CD4-positive, alpha-beta memory T cell (primary cell): Measurements from ENCODE around the gene SLAMF8. TPM values are rescaled to one million over a fixed set of nuclear protein-coding genes. Genes with fewer than 3 reads are reported as not detected.

Source experiments
- CTCF ChIA-PET: fragments of 350-600 bp; sonication (Branson Sonifier 250); formaldehyde crosslinking; loops from one replicate; lab custom pipeline; 2021; ENCODE audit warnings: inconsistent platforms; ENCODE audit not compliant: partially characterized antibody; lab: Charles Lee
- POLR2A ChIA-PET: fragments of 350-600 bp; sonication (Branson Sonifier 250); formaldehyde crosslinking; loops from one replicate; lab custom pipeline; 2021; ENCODE audit not compliant: partially characterized antibody; lab: Charles Lee
- DNase-seq, 5 donors: peaks; one replicate each; pipeline versions ENCODE4 v3.0.0 to v3.0.0-alpha.2; 2020 to 2022; ENCODE audit warnings: mixed read lengths in 1 of 5
- H3K27ac ChIP-seq: one replicate; pipeline ENCODE4 v1.7.0; 2013; ENCODE audit warnings: low read depth, low read length
- H3K27me3 ChIP-seq: 2 replicates; pipeline ENCODE4 v1.7.0; 2013; ENCODE audit warnings: mild to moderate bottlenecking, low read length, moderate library complexity; ENCODE audit not compliant: insufficient read depth
- H3K36me3 ChIP-seq: 2 replicates; pipeline ENCODE4 v1.7.0; 2013; ENCODE audit warnings: mild to moderate bottlenecking, low read length, moderate library complexity; ENCODE audit not compliant: insufficient read depth
- H3K4me1 ChIP-seq: 2 replicates; pipeline ENCODE4 v1.7.0; 2013; ENCODE audit warnings: mild to moderate bottlenecking, low read length, moderate library complexity; ENCODE audit not compliant: insufficient read depth
- H3K4me3 ChIP-seq, 2 donors: one replicate each; pipeline ENCODE4 v1.7.0; 2013; ENCODE audit warnings: low read length in 2 of 2, mild to moderate bottlenecking in 1 of 2
- H3K9me3 ChIP-seq, 2 donors: one replicate each; pipeline ENCODE4 v1.7.0; 2013; ENCODE audit warnings: low read length in 2 of 2, control low read depth in 1 of 2; ENCODE audit not compliant: control insufficient read depth in 1 of 2
- H3K27ac Mint-ChIP-seq, 7 donors: one replicate each; pipeline ENCODE4 v1.8.0; 2020 to 2021; ENCODE audit warnings: mixed read lengths in 7 of 7, mild to moderate bottlenecking in 6 of 7, inconsistent platforms in 3 of 7, moderate library complexity in 3 of 7
- H3K27me3 Mint-ChIP-seq, 2 donors: one replicate each; pipeline ENCODE4 v1.8.0; 2020 to 2021; ENCODE audit warnings: mixed read lengths in 2 of 2
- H3K36me3 Mint-ChIP-seq, 2 donors: one replicate each; pipeline ENCODE4 v1.8.0; 2020 to 2021; ENCODE audit warnings: mixed read lengths in 2 of 2, inconsistent platforms in 1 of 2, mild to moderate bottlenecking in 1 of 2
- H3K4me1 Mint-ChIP-seq, 4 donors: one replicate each; pipeline ENCODE4 v1.8.0; 2020 to 2021; ENCODE audit warnings: mixed read lengths in 4 of 4, mild to moderate bottlenecking in 1 of 4
- H3K4me3 Mint-ChIP-seq, 8 donors: one replicate each; pipeline ENCODE4 v1.8.0; 2020 to 2021; ENCODE audit warnings: mixed read lengths in 8 of 8, mild to moderate bottlenecking in 7 of 8, moderate library complexity in 6 of 8, inconsistent platforms in 3 of 8
- H3K9me3 Mint-ChIP-seq, 8 donors: one replicate each; pipeline ENCODE4 v1.8.0; 2020 to 2021; ENCODE audit warnings: mixed read lengths in 8 of 8, mild to moderate bottlenecking in 5 of 8, inconsistent platforms in 3 of 8, moderate library complexity in 1 of 8
- intact Hi-C: fragments of 100-400 bp; cut with micrococcal nuclease; formaldehyde crosslinking; loops from one replicate; pipeline ENCODE4 v1.15.1; 2023
- polyA plus RNA-seq, 2 donors: library from polyadenylated mRNA; unstranded; fragments of 300-500 nt; fragmentation: Illumina TruSeq; gene quantifications; one replicate each; pipeline ENCODE4 v1.2.3, GENCODE V29; 2021
- total RNA-seq, 2 experiments: library from RNA; stranded (reverse); gene quantifications; one replicate each; pipeline ENCODE4 v1.2.3, GENCODE V29; 2021

Gene SLAMF8
- total and polyA plus RNA-seq, 4 experiments from 2014 or later: 2.0 TPM; not detected in 2

- Mint-ChIP-seq H3K4me1 (peaks cover 2 to 4% (median 3%) of the 10 kb centered on the region in 4 donors), H3K9me3 (no peaks in the 10 kb centered on the region), H3K27me3 (no peaks in the 10 kb centered on the region), H3K4me3 (no peak overlapping the region), H3K27ac (no peak overlapping the region), H3K36me3 (no peaks in the 10 kb centered on the region)
- no peak overlapping the region for H3K27ac ChIP-seq
- no peaks in the 10 kb centered on the region for H3K36me3 ChIP-seq
- intact Hi-C loops: no loop called here
- peaks cover 16% of the 10 kb centered on the region for H3K4me1 ChIP-seq
- no peak for DNase-seq
- POLR2A ChIA-PET: no interaction called here
- H3K4me3 ChIP-seq: no peak overlapping the region
- CTCF ChIA-PET: interaction anchor here (13.8 kb wide), 1 partner anchor 85 kb away, joined by 571 read pairs; the partner anchor contains the start of gene FCRL6
- H3K27me3 ChIP-seq: no peaks in the 10 kb centered on the region
- H3K9me3 ChIP-seq: no peaks in the 10 kb centered on the region
Measured at GRCh38 chr1:159884296-159884695, 57.6 kb downstream of the SLAMF8 start.

Other genes starting within 250 kb of the SLAMF8 start
- not detected for gene APCS, start 239.0 kb upstream of the SLAMF8 start, total RNA-seq
- not detected for gene APCS, start 239.0 kb upstream of the SLAMF8 start, polyA plus RNA-seq
- gene CRP, start 112.3 kb upstream of the SLAMF8 start, total RNA-seq: not detected
- gene CRP, start 112.3 kb upstream of the SLAMF8 start, polyA plus RNA-seq: not detected
- gene DUSP23, start 45.9 kb upstream of the SLAMF8 start, total RNA-seq: 10 to 100 TPM; 14.5 to 15.7 TPM
- gene DUSP23, start 45.9 kb upstream of the SLAMF8 start, polyA plus RNA-seq: 10 to 100 TPM; 44.8 to 73.8 TPM
- under 1 TPM; 0.41 to 0.55 TPM for gene FCRL6, start 24.5 kb upstream of the SLAMF8 start, total RNA-seq
- under 1 TPM; 0.20 to 0.78 TPM for gene FCRL6, start 24.5 kb upstream of the SLAMF8 start, polyA plus RNA-seq
- not detected for gene VSIG8, start 35.8 kb downstream of the SLAMF8 start, total RNA-seq
- not detected for gene VSIG8, start 35.8 kb downstream of the SLAMF8 start, polyA plus RNA-seq
- gene CFAP45, start 73.3 kb downstream of the SLAMF8 start, total RNA-seq: under 1 TPM in 1 of 2 experiments, not detected in 1; 0.67 TPM
- gene CFAP45, start 73.3 kb downstream of the SLAMF8 start, polyA plus RNA-seq: under 1 TPM; 0.15 to 0.52 TPM
- 100 to 1,000 TPM; 196 to 207 TPM for gene TAGLN2, start 98.6 kb downstream of the SLAMF8 start, total RNA-seq
- 1,000 to 10,000 TPM; 1,014 to 1,289 TPM for gene TAGLN2, start 98.6 kb downstream of the SLAMF8 start, polyA plus RNA-seq
- not detected for gene IGSF9, start 118.7 kb downstream of the SLAMF8 start, total RNA-seq
- not detected for gene IGSF9, start 118.7 kb downstream of the SLAMF8 start, polyA plus RNA-seq
- gene SLAMF9, start 127.4 kb downstream of the SLAMF8 start, total RNA-seq: not detected
- not detected for gene SLAMF9, start 127.4 kb downstream of the SLAMF8 start, polyA plus RNA-seq
- gene PIGM, start 205.1 kb downstream of the SLAMF8 start, total RNA-seq: 10 to 100 TPM; 11.7 to 12.3 TPM
- gene PIGM, start 205.1 kb downstream of the SLAMF8 start, polyA plus RNA-seq: 1 to 10 TPM; 2.9 to 3.5 TPM
- gene KCNJ10, start 243.3 kb downstream of the SLAMF8 start, total RNA-seq: not detected
- under 1 TPM in 1 of 2 donors, not detected in 1; 0.08 TPM for gene KCNJ10, start 243.3 kb downstream of the SLAMF8 start, polyA plus RNA-seq